NCI-H1417 treated with DMSO at 0.1 percent for 48 hours (cell line): ENCODE data around the gene PRIM2.
"Not testable (repeated sequence)": the region's sequence is repeated elsewhere in the genome, so short reads cannot be mapped to it uniquely, and the experiment has no call there.

Experiments
- DNase-seq: peaks from one replicate; lab custom pipeline; 2025; lab: John Stamatoyannopoulos, UW

Gene PRIM2

GRCh38 chr6:57606331-57606730 lies 288.9 kb downstream of the PRIM2 start:
- DNase-seq = not testable (repeated sequence)

GRCh38 chr6:57610612-57611011 lies 293.2 kb downstream of the PRIM2 start:
- not testable (repeated sequence) for DNase-seq

- DNase-seq = not testable (repeated sequence)
Measured at GRCh38 chr6:57618959-57619358, 301.5 kb downstream of the PRIM2 start.

GRCh38 chr6:57631773-57632172 lies 314.3 kb downstream of the PRIM2 start:
- DNase-seq = not testable (repeated sequence)

GRCh38 chr6:57658526-57658925 lies 341.1 kb downstream of the PRIM2 start:
- DNase-seq = not testable (repeated sequence)

- DNase-seq = not testable (repeated sequence)
Measured at GRCh38 chr6:57659794-57660193, 342.4 kb downstream of the PRIM2 start.

- DNase-seq = not testable (repeated sequence)
Measured at GRCh38 chr6:57660940-57661339, 343.5 kb downstream of the PRIM2 start.

DNA sequence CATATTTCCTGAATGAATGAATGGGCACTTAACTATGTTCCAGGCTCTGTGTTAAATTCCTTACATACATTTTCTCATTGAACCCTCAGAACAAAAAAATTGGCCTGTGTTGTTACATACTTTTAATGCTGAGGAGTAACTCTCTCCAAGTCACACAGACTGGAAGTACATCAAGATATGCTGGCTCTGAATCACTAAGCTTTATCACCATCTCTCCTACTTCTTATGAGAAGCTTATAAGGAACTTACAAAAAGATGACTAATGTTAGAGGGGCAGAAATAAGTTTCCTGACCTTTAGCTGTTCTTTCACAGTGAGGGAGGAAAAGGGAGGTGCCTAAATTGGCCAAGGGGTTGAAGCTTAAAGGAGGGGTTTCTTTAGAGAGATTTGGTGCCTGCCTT lies 350.7 kb downstream of the PRIM2 start:
- DNase-seq = not testable (repeated sequence)

GRCh38 chr6:57671237-57671636 lies 353.8 kb downstream of the PRIM2 start:
- DNase-seq = not testable (repeated sequence)

DNA sequence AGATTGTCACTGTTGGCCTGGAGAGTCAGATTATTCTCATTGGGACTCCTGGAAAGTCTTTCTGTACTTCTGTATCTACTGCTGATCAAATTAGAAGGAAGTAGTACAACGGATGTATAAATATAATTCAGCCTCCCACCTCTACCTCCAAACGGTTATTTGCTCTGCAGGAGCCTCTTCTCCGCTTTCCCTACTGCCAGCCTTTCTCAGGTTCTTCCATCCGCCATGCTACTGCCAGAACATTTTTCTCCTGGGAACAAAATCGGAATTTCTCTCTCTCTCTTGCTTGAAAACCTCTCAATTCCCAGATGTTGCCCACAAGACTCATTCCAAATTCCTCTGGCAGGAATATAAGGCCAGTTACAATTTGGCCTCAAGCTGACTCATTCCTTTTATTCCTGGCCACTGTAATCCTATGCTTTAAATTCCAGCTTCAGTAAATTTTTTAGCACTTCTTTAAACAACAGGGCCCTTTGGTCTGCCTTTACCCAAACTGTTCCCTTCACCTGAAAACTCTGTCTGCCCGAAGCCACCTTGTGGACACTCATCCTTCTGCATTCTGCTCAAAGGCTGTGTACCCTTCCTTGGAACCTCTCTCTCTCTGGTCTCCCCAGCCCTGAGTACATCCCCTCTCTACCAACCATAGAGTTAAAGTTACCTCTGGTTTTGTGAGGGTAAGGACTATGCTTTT lies 354.7 kb downstream of the PRIM2 start:
- not testable (repeated sequence) for DNase-seq

DNA sequence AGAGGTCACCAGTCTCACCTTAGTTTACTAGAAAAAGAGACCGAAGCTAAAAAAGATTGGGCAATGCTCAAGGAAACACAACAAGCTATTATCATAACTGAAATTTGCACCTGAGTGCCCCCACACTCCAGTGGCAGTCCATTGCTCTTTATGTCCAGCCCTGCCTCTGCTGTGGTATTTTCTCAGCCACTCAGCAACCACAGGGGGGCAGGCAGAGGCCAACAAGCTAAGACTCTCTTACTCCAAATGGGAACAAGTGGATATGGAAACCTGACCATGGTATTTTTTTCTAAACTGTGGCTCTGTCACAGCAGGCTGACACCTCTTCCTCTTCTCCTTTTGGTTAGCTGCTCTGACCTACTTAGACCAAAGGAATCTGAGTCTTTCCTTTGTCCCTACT lies 355.9 kb downstream of the PRIM2 start:
- DNase-seq = not testable (repeated sequence)

GRCh38 chr6:57675386-57675785 lies 358.0 kb downstream of the PRIM2 start:
- not testable (repeated sequence) for DNase-seq

- DNase-seq = not testable (repeated sequence)
Measured at GRCh38 chr6:57696382-57696781, 379.0 kb downstream of the PRIM2 start.
